Ectodermal cell (in vitro differentiated cells): Measurements from ENCODE around the gene KCNK6. TPM values are rescaled to one million over a fixed set of nuclear protein-coding genes. Genes with fewer than 3 reads are reported as not detected.

ENCODE experiments used
- H3K27ac ChIP-seq: 2 replicates; pipeline ENCODE4 v1.7.0; 2013; ENCODE audit warnings: mild to moderate bottlenecking, low read depth, low read length; ENCODE audit not compliant: insufficient read depth, poor library complexity, severe bottlenecking
- H3K27me3 ChIP-seq: 2 replicates; pipeline ENCODE4 v1.7.0; 2013; ENCODE audit warnings: mild to moderate bottlenecking, low read length; ENCODE audit not compliant: insufficient read depth, control insufficient read depth, poor library complexity, severe bottlenecking
- H3K36me3 ChIP-seq: one replicate; pipeline ENCODE4 v1.7.0; 2013; ENCODE audit warnings: low read length; ENCODE audit not compliant: control insufficient read depth, insufficient read depth
- H3K4me1 ChIP-seq: one replicate; pipeline ENCODE4 v1.7.0; 2013; ENCODE audit warnings: low read length; ENCODE audit not compliant: control insufficient read depth, insufficient read depth
- H3K4me3 ChIP-seq: 2 replicates; pipeline ENCODE4 v1.7.0; 2013; ENCODE audit warnings: low read depth, low read length, control low read depth; ENCODE audit not compliant: insufficient read depth
- H3K9me3 ChIP-seq: 2 replicates; pipeline ENCODE4 v1.7.0; 2013; ENCODE audit warnings: mild to moderate bottlenecking, low read length, moderate library complexity; ENCODE audit not compliant: control insufficient read depth
- WGBS, 2 experiments: methylation state at CpG; one replicate each; pipeline ENCODE4 v1.1.7; 2013; ENCODE audit warnings: missing lambda C conversion rate in 2 of 2; 5-methylcytosine and 5-hydroxymethylcytosine counted together
- polyA plus RNA-seq, 4 experiments: library from polyadenylated mRNA; stranded (reverse); fragments of 50-300 nt; gene quantifications; one replicate each; pipeline ENCODE4 v1.2.3, GENCODE V29; 2013

KCNK6 gene
- 1.0 TPM for polyA plus RNA-seq (2013, experiment 1 of 4)
- polyA plus RNA-seq (2013, experiment 2 of 4): 1.3 TPM
- 1.0 TPM for polyA plus RNA-seq (2013, experiment 3 of 4)
- 1.3 TPM for polyA plus RNA-seq (2013, experiment 4 of 4)

GRCh38 chr19:38319421-38320258 is at the start of gene KCNK6:
TSS of gene KCNK6 (plus strand) at chr19:38319845. CDS start at chr19:38319951, 106 bp downstream.
- Histone ChIP-seq H3K36me3 (no peaks in the 10 kb centered on the region), H3K9me3 (no peaks in the 10 kb centered on the region), H3K27ac (no peak within 1 kb of the TSS), H3K4me3 (peak within 1 kb of the TSS; percentile 28), H3K4me1 (peaks cover 11% of the 10 kb centered on the region), H3K27me3 (peaks cover 55% of the 10 kb centered on the region)
- 4% methylated on average over 76 of the region's 76 CpGs for WGBS, 2 experiments

DNA sequence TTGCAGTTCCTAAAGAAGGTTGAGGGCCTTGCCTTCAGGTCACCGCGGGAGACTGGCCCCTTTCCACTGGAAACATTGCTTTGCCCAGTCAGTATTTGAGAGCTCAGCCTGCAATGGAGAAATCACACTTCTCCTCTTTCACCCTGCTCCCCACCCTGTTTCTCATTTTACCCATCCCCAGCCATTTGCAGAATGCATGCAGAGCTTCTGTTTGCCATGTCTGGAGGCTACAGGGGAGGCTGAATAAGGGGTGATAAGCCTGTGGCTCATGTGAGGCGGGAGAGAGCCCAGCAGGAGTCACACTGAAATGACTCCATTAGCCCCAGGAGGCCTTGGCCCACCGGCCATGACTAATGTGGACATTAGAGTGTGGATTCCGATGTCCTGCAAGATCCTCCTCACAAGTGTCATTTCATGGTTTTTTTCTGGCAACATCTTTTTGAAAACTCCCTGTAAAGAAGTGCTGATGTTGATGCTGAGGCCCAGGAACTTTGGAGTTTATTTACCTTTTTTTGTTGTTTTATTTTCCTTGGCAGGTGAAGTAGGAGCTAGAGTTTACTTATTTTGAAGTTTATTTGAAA is 49.0 kb upstream of the KCNK6 start:
- Histone ChIP-seq H3K4me3 (no peak overlapping the region), H3K4me1 (peaks cover 22% of the 10 kb centered on the region), H3K36me3 (no peaks in the 10 kb centered on the region), H3K27me3 (no peaks in the 10 kb centered on the region), H3K27ac (peak overlapping the region; percentile 27), H3K9me3 (no peaks in the 10 kb centered on the region)
- 66% methylated on average over 5 of the region's 5 CpGs for WGBS, 2 experiments

DNA sequence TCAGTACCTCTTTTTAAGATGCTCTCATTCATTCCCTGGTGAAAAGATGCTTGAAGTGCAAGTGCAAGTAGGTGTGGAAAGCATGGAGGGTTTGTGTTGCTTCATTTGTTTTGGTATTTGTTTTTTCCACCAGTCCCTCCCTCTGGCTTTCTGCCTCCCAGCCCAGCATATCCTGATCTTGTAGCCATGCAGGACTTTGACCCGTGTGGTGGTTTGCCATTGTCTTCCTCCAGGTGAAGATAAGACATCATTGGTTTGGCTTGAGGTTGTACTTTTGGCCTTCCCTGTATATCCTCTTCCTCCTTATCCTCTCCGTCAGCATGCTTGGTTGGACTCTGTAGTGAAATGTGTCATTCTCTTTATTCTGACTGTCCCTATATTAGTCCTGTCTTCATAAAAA is 46.1 kb upstream of the KCNK6 start:
- no peaks in the 10 kb centered on the region for H3K36me3 ChIP-seq
- no peak overlapping the region for H3K27ac ChIP-seq
- no peaks in the 10 kb centered on the region for H3K27me3 ChIP-seq
- peaks cover 10% of the 10 kb centered on the region for H3K4me1 ChIP-seq
- no peak overlapping the region for H3K4me3 ChIP-seq
- no peaks in the 10 kb centered on the region for H3K9me3 ChIP-seq
- WGBS, 2 experiments: 74 to 80% methylated on average over 2 of the region's 2 CpGs

GRCh38 chr19:38274739-38275138 is 44.9 kb upstream of the KCNK6 start:
- WGBS, 2 experiments: 91 to 95% methylated on average over 8 of the region's 9 CpGs
- Histone ChIP-seq H3K9me3 (no peaks in the 10 kb centered on the region), H3K27me3 (no peaks in the 10 kb centered on the region), H3K27ac (no peak overlapping the region), H3K36me3 (no peaks in the 10 kb centered on the region), H3K4me1 (peaks cover 14% of the 10 kb centered on the region), H3K4me3 (no peak overlapping the region)

DNA sequence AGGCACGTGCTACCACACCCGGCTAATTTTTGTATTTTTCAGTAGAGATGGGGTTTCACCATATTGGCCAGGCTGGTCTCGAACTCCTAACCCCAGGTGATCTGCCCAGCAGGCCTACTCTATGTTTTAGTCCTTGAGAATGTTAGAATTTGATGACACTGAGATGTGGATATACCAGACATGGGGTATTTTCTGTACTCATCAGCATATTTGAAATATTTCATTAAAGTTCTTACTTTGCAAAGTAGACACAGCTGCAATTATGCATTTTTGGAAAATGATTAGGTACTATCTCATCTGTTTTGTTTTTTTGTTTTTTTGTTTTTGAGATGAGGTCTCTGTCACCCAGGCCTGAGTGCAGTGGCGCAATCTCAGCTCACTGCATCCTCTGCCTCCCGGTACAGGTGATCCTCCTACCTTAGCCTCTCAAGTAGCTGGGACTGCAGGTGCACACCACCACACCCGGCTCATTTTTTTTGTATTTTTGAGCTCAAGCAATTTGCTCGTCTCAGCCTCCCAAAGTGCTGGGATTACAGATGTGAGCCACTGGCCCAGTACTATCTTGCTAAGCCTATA is 42.6 kb upstream of the KCNK6 start:
- Histone ChIP-seq H3K4me3 (no peak overlapping the region), H3K9me3 (no peaks in the 10 kb centered on the region), H3K4me1 (peaks cover 10% of the 10 kb centered on the region), H3K27ac (no peak overlapping the region), H3K27me3 (no peaks in the 10 kb centered on the region), H3K36me3 (no peaks in the 10 kb centered on the region)
- 88 to 93% methylated on average over 7 of the region's 7 CpGs for WGBS, 2 experiments

DNA sequence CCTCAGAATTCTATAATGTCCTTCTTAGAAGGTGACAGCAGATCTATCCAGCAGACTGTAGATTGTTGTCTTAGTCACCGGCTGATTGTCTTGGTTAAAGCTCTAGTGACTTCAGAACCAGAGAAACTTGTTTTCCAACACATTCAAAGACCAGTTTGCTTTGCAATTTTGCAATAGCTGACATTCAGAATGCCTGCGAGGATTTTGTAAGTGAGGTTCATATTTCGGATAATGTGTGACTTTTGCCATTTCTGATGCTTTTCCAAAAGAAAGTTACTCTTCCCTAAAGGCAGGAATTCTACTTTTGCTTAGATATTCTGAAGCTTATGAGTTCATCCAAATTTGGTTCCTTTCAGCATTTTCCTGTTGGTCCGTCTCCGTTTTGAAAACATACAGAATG is 42.1 kb upstream of the KCNK6 start:
- 92 to 96% methylated on average over 5 of the region's 5 CpGs for WGBS, 2 experiments
- H3K27ac ChIP-seq: no peak overlapping the region

DNA sequence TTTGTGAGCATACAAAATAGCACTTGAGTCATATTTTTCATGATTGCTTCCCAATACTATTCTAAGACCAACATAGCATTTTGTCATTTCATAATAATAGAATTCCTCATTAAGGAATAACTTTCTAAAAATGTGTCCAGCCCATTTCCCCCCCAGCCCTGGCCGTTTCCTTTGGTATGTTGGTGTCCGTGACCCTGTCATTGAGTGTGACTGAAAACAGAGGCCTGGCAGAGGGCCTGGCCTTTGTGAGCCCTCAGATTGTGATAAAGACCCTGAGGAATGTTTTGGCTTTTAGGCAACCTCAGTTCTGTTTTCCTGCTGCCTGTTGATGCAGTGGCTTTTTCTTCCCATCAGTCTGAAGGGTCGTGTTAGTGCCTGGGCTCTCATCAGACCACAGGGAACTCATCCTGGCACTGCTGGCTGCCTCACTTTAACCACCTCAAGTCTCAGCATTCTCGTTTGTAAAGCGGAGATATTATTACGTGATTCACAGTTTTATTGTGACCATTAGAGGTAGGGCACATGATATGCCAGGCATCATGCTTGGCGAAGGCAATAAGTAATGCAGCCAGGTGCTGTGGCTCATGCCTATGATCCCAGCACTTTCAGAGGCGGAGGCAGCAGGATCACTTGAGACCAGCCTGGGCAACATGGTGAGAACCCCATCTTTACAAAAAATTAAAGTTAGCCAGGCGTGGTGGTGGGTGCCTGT is 41.5 kb upstream of the KCNK6 start:
- Histone ChIP-seq H3K27me3 (no peaks in the 10 kb centered on the region), H3K27ac (no peak overlapping the region), H3K9me3 (no peaks in the 10 kb centered on the region), H3K4me1 (peaks cover 10% of the 10 kb centered on the region), H3K36me3 (no peaks in the 10 kb centered on the region), H3K4me3 (no peak overlapping the region)
- WGBS, 2 experiments: 86 to 89% methylated on average over 9 of the region's 9 CpGs

More for the DNA sequence above, 42.1 kb upstream of the KCNK6 start:
- Histone ChIP-seq H3K9me3 (no peaks in the 10 kb centered on the region), H3K4me1 (peaks cover 10% of the 10 kb centered on the region), H3K27me3 (no peaks in the 10 kb centered on the region), H3K4me3 (no peak overlapping the region), H3K36me3 (no peaks in the 10 kb centered on the region)

DNA sequence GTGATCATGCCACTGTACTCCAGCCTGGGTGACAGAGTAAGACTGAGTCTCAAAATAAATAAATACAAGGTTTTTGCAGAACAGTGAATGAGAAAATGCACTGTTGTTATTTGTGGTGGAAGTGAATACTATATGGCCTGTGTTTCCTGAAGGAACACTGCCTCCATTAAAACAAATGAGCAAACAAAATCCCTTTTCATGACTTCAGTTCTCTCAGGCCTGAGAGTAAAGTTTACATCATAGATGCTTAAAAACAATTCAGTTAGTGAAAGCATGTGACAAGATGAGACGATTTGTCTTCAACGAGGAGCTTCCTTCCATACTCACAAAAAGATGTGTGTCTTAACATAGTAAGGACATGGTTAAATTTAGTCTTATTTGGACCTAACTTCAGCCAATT is 40.9 kb upstream of the KCNK6 start:
- Histone ChIP-seq H3K27me3 (no peaks in the 10 kb centered on the region), H3K4me1 (peaks cover 10% of the 10 kb centered on the region), H3K4me3 (no peak overlapping the region), H3K27ac (no peak overlapping the region), H3K9me3 (no peaks in the 10 kb centered on the region), H3K36me3 (no peaks in the 10 kb centered on the region)
- 85 to 100% methylated on average over 2 of the region's 2 CpGs for whole genome bisulfite sequencing, 2 experiments

- 91 to 94% methylated on average over 17 of the region's 17 CpGs for WGBS, 2 experiments
- H3K36me3 ChIP-seq: no peaks in the 10 kb centered on the region
Observed at GRCh38 chr19:38280030-38280921, 39.4 kb upstream of the KCNK6 start.

More at GRCh38 chr19:38280030-38280921, 39.4 kb upstream of the KCNK6 start:
- Histone ChIP-seq H3K27ac (no peak overlapping the region), H3K4me1 (peaks cover 10% of the 10 kb centered on the region), H3K4me3 (no peak overlapping the region), H3K27me3 (no peaks in the 10 kb centered on the region), H3K9me3 (no peaks in the 10 kb centered on the region)
